Breast epithelium (tissue), 3 donors: Measurements from ENCODE around the gene CCRL2. TPM values are rescaled to one million over a fixed set of nuclear protein-coding genes. Genes with fewer than 3 reads are reported as not detected.

Experiments
- total RNA-seq, 3 donors: library from RNA; depleted of rRNA; stranded (reverse); fragments of >200 nt; gene quantifications; one replicate each; pipeline ENCODE4 v1.1.0, GENCODE V29; 2016

The CCRL2 gene
- total RNA-seq, 3 donors from 2014 or later, result 3.8 to 9.2 (median 4.1) TPM

Other genes starting within 250 kb of the CCRL2 start
- gene CCR1, start 198.9 kb upstream of the CCRL2 start, total RNA-seq, result 10 to 100 TPM in 1 of 3 donors, 1 to 10 TPM in 2; 4.3 to 15.0 (median 9.2) TPM
- not detected for gene CCR3, start 164.8 kb upstream of the CCRL2 start, total RNA-seq
- gene CCR2, start 53.1 kb upstream of the CCRL2 start, total RNA-seq, result 1 to 10 TPM; 1.3 to 2.2 (median 2.0) TPM
- gene CCR5, start 36.3 kb upstream of the CCRL2 start, total RNA-seq, result under 1 TPM; 0.73 to 0.98 (median 0.96) TPM
- gene LTF, start 57.6 kb downstream of the CCRL2 start, total RNA-seq, result 100 to 1,000 TPM in 2 of 3 donors, 10 to 100 TPM in 1; 78.7 to 282 (median 190) TPM
- not detected for gene RTP3, start 90.7 kb downstream of the CCRL2 start, total RNA-seq
- 10 to 100 TPM in 1 of 3 donors, 1 to 10 TPM in 2; 1.5 to 13.8 (median 2.0) TPM for gene LRRC2, start 159.0 kb downstream of the CCRL2 start, total RNA-seq
- not detected for gene FAM240A, start 205.3 kb downstream of the CCRL2 start, total RNA-seq